ENCODE results near the gene AGAP2. TPM values are rescaled to one million over a fixed set of nuclear protein-coding genes. Genes with fewer than 3 reads are reported as not detected.

AGAP2 gene
- total and polyA plus RNA-seq, 9 of the 15 experiments (the other 6 are each of a cell fraction or from before 2014, with no cell fraction given) = 0.04 to 0.77 (median 0.28) TPM; not detected in 1

DNA sequence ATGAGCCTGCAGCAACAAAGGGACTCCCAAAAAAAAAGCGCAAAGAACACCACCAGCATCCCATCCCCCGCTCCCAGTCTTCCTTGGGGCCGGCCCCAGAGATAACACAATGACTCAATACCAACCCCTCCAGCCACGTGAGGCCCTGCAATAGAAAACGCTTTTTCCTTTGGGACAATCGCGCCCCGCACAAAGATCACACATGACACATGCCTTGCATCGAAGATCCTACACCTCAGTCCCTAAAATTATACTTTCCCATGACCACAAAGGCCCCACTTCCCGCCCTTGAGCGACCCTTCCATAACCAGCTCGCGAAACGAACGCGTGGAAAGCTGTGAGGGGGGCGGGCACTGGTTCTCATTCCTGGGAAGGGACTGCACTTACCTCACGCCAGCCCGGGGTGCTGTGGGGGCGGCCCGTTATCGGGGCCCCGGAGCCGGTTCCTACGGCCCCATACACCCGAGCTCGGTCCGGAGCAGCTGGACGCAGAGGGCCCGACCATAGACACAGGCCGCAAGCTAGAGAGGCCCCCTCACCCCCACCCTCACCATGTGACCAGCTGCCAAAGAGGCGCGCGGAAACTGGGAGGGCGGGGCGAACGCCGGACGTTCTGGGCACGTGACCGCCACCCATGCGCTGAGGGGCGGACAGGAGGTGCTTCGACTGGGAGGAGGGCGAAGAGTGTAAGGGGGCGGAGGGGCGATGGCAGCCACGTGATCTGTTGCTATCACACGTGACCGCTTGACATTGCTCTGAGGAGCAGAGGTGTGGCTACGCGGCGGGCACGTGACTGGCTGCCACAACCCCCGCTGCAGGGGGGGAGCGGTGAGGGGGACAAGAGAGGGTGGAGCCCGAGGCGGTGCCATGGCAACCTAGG, 13.5 kb upstream of the AGAP2 start, which contains the start of gene CDK4 (continued):
- TF ChIP-seq AFF4 (CRISPR knock-in tag; IDR thresholded peaks at IDR 0.05) = peak; percentile 89
- TF ChIP-seq TFE3 (CRISPR knock-in tag; IDR thresholded peaks at IDR 0.05) = peak; percentile 99
- peak; percentile 89; the same call in 1 of the 2 replicates for TF ChIP-seq HDAC8 (tag; IDR thresholded peaks at IDR 0.05)
- TF ChIP-seq DPF2 (IDR thresholded peaks at IDR 0.05) = peak; percentile 87
- peak; percentile 87 for TF ChIP-seq BRD9 (IDR thresholded peaks at IDR 0.05; ENCODE audit: low read depth, partially characterized antibody)
- peak; percentile 84 for TF ChIP-seq ZZZ3 (IDR thresholded peaks at IDR 0.05)
- 0 out of 2 replicates have a peak, but pooled peaks have one; percentile 9 for TF ChIP-seq ZNF830 (CRISPR knock-in tag; IDR thresholded peaks at IDR 0.05)
- no peak; the same call in 1 of the 2 replicates for TF ChIP-seq ZNF695 (CRISPR knock-in tag; IDR thresholded peaks at IDR 0.05)
- 0 out of 2 replicates have a peak, but pooled peaks have one; percentile 11 for TF ChIP-seq ZNF609 (CRISPR knock-in tag; IDR thresholded peaks at IDR 0.05; ENCODE audit: borderline replicate concordance)
- TF ChIP-seq THRB (CRISPR knock-in tag; conservative IDR thresholded peaks at IDR 0.05) = peak; percentile 60; the same call in 1 of the 2 replicates
- 0 out of 2 replicates have a peak, but pooled peaks have one; percentile 23 for TF ChIP-seq ZC3H8 (IDR thresholded peaks at IDR 0.05)
- TF ChIP-seq ZNF280B (CRISPR knock-in tag; IDR thresholded peaks at IDR 0.05) = no peak
